ENCODE measurements around the gene KBTBD13.
"Not testable (repeated sequence)": the region's sequence is repeated elsewhere in the genome, so short reads cannot be mapped to it uniquely, and the experiment has no call there.

The KBTBD13 gene

DNA sequence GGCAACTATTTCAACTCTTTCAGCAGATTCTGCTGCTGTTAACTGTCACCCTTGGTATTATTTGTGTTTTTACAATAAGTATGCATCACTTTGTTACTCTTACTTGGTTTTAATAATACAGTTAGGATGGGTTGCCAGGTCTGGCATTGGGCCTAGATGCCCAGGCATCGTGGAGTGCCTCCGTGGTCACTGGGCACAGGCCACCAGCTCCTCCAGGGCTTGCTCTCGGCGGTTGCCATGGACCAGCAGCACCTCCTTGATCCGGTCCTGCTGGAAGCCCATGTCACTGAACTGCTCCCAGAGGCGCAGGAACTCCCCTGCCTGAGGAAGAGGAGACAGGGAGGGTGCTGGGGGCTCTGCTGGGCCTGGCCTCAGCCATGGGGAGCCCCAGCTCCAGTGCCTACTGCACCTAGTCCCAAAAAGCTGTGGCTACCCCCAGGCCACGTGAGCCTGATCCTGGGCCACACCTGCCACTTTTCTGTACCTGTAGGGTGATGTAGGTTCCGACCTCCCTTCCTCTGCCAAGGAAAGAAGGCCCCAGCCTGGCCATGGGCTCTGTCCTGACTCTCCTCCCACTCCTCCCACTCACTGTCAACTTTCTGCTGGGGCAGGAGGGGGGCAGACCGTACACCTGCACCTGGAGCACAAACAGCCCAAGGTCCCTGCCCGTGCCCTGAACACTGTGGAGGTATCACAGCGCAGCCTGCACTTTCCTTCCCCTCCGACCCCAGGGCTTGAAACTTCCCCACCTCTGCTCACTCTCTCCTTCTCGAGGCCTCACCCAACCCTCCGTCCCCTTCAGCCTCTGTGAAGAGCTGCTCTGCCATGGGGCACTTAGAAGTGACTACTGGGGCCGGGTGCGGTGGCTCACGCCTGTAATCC lies 16.6 kb downstream of the KBTBD13 start:
- in situ Hi-C loops (cut with MboI; ENCODE audit: low pct_unique_long_range_greater_than_20kb, low sequenced_read_pairs, unreplicated experiment): no loop called here
- TF ChIP-seq, protein P1, sequence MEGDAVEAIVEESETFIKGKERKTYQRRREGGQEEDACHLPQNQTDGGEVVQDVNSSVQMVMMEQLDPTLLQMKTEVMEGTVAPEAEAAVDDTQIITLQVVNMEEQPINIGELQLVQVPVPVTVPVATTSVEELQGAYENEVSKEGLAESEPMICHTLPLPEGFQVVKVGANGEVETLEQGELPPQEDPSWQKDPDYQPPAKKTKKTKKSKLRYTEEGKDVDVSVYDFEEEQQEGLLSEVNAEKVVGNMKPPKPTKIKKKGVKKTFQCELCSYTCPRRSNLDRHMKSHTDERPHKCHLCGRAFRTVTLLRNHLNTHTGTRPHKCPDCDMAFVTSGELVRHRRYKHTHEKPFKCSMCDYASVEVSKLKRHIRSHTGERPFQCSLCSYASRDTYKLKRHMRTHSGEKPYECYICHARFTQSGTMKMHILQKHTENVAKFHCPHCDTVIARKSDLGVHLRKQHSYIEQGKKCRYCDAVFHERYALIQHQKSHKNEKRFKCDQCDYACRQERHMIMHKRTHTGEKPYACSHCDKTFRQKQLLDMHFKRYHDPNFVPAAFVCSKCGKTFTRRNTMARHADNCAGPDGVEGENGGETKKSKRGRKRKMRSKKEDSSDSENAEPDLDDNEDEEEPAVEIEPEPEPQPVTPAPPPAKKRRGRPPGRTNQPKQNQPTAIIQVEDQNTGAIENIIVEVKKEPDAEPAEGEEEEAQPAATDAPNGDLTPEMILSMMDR (IDR thresholded peaks at IDR 0.05; ENCODE audit: extremely low read depth, insufficient read depth, missing control alignments): no peak
- DNase-seq (ENCODE audit: low spot score): no peak

GRCh38 chr15:65093793-65094170 lies 17.2 kb downstream of the KBTBD13 start:
- DNase-seq (ENCODE audit: low spot score); in situ Hi-C loops (cut with MboI; ENCODE audit: low pct_unique_long_range_greater_than_20kb, low sequenced_read_pairs, unreplicated experiment): not testable (repeated sequence)

GRCh38 chr15:65094294-65094995 lies 17.9 kb downstream of the KBTBD13 start:
- in situ Hi-C loops (cut with MboI; ENCODE audit: low pct_unique_long_range_greater_than_20kb, low sequenced_read_pairs, unreplicated experiment): no loop called here

DNA sequence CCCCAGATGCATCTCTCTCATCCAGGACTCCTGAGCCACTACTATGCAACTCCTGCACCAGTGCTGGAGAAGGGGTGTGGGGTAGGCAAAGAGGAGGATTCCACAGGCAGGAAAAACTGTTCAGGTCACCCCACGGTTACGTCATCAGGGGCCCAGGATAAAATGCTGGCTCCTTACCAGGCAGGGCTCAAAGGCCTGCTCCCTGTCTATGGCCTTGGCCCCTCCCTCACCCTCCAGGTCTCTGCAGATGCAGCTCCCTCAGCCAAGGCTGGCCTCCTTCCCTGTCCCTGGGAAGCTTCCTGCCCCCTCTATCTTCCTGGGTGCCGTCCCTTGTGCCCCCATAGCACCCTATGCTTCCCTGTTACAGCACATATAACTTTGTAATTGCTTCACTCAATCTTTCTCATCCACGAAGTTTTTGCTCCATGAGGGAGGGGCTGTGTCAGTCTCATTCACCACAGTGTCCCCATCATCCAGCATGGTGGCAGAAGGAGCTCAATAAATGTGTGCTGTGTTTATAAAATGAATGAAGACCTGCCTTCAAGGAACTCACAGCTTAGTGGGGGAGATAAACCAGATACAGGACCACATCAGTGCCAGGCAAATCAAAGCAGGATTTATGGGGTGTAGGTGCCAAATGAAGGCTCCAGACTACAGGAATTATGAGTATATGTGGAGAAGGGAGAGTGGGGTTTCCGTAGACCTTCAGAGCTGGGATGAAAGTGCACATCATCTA lies 18.6 kb downstream of the KBTBD13 start:
- in situ Hi-C loops (cut with MboI; ENCODE audit: low pct_unique_long_range_greater_than_20kb, low sequenced_read_pairs, unreplicated experiment): no loop called here
- TF ChIP-seq, protein P1 (IDR thresholded peaks at IDR 0.05; ENCODE audit: extremely low read depth, insufficient read depth, missing control alignments): no peak
- no peak for DNase-seq (ENCODE audit: low spot score)

More at GRCh38 chr15:65094294-65094995, 17.9 kb downstream of the KBTBD13 start:
- TF ChIP-seq, protein P1 (IDR thresholded peaks at IDR 0.05; ENCODE audit: extremely low read depth, insufficient read depth, missing control alignments): no peak
- DNase-seq (ENCODE audit: low spot score): no peak

- in situ Hi-C loops (cut with MboI; ENCODE audit: low pct_unique_long_range_greater_than_20kb, low sequenced_read_pairs, unreplicated experiment): no loop called here
- DNase-seq (ENCODE audit: low spot score): no peak
- TF ChIP-seq, protein P1 (IDR thresholded peaks at IDR 0.05; ENCODE audit: extremely low read depth, insufficient read depth, missing control alignments): no peak
Observed at GRCh38 chr15:65095747-65096104, 19.2 kb downstream of the KBTBD13 start.

- in situ Hi-C loops (cut with MboI; ENCODE audit: low pct_unique_long_range_greater_than_20kb, low sequenced_read_pairs, unreplicated experiment): no loop called here
- TF ChIP-seq, protein P1 (IDR thresholded peaks at IDR 0.05; ENCODE audit: extremely low read depth, insufficient read depth, missing control alignments): no peak
Observed at GRCh38 chr15:65096481-65097385, 20.2 kb downstream of the KBTBD13 start.

More at GRCh38 chr15:65096481-65097385, 20.2 kb downstream of the KBTBD13 start:
- no peak for DNase-seq (ENCODE audit: low spot score)

Data from GM13977 (cell line).